GM18508 (cell line): ENCODE measurements around the gene TENM4.

Experiments used
- ATAC-seq: cut with Tn5 transposase; IDR thresholded peaks from one replicate; pipeline ENCODE4 v1.9.1; 2021; ENCODE audit warnings: moderate number of reproducible peaks; ENCODE audit not compliant: insufficient read depth, unreplicated experiment

The TENM4 gene

DNA sequence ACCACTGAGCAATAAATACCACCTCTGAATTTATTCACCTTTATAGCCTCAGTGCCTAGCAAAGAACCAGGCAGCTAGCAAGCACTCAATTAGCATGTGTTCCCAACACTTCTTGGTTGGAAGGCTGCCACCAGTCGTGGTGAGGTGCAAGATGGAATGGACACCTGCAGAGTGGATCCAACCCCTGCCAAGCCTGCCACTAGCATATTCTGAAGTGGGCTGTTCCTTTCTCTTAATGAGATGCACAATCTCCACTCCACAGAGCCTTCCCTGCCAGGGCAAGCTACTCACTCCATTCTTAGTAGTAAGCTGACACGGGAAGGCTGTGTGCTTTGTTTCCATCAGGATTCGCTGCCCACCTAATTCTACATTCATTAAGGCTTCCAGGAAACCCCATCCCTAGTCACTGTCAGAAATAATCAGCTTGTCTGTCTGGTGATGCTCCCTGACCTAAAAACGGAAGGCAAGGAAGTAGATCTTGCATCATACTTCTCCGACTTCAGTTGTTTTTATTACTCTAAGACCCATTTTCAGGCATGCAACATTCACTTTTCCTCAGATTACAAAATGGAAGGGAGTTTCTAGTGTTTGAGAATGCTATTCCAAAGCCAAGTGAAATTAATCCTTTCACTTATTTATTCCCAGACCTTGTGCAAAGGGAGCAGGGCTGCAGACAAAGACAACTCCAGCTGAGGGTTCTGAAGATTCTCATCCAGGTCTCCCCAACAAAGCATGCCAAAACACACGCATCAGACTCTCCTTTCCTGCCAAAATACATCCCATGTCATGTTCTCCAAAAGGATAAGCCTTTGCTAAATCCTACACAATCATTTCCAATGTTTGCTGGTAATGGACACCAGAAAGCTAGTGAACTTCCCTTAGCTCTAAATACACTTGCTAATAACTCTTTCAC is 128.0 kb downstream of the TENM4 start:
- no peak for ATAC-seq

DNA sequence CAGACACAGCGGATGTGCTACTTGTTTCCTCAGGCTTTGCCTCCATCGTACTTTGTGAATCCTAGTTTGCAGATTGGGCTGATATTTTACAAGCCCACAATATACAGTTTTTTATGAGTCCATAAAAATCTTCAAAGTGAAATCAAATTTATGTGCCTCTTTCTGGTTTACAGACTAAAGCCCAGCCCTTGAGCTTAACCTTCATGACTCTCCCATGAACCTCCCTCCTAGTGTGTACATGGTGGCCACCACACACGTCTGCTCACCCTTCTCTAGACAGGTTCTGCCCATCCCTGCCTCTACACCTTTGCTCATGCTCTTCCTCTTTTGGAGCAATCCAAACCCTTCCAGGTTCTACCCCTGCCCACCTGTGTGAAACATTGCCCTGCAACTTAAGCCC is 129.4 kb downstream of the TENM4 start:
- no peak for ATAC-seq

DNA sequence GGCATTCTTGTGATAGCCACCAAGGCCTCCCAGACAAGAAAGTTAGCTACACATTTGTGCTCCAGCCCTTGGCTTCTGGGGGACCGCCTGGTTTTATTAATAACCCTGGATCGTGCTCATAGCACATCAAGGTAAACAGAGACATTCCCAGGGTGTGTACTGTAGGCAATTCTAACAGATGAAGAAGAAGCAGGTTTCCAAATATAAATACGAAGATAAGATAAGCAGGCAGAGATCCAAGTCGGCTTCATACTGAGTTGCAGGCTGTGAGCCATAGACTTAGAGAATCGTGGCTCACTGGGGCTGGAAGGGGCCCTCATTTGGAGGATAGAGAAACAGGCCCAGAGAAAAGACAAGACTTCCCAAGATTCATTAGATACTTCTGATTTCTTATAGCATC is 131.4 kb downstream of the TENM4 start:
- no peak for ATAC-seq

DNA sequence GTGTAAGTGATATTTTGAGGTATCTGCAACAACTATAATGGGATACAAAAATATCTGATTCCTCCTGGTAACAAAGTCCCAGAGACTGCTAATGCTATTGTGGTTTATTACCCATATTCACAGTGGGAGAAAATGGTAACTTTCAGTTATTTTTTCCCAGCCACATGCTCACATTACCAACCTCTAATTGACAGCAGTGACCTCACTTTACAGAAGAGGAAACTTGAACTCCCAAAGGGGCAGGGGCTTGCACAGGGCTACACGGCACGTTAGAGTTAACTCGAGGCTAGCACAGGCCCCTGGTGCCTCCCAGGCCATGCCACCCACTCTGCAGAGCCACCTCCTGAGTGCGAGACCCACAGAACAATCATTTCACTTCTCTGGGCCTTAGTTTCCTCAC is 132.4 kb downstream of the TENM4 start:
- no peak for ATAC-seq

DNA sequence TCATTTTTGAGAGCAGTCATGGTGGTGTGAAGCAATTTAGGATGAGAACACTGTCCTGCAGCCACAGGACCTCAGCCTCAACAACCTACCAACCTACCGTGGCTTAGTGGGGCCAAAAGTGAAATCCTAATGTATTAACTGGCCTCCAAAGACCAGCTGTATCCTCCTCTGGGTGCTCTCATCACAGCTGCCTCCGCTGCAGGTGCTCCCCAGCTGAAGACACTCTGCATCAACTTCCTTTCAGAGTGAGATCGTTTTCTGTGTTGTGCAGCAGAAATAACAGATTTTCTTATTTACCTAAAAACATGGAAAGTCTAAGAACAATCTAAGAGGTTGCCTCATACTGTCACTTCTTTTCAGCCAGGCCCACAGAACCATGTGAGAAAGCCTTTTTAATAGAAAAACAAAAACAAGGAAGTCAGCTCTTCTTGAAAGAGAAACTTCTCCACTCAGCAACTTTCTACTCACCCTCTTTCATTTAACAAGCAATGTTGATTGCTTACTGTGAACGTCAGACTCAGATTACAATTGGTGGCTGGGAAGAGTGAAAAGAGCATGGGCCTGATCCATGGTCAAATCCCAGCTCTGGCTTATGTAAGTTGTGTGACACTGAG is 136.1 kb downstream of the TENM4 start:
- ATAC-seq = no peak

DNA sequence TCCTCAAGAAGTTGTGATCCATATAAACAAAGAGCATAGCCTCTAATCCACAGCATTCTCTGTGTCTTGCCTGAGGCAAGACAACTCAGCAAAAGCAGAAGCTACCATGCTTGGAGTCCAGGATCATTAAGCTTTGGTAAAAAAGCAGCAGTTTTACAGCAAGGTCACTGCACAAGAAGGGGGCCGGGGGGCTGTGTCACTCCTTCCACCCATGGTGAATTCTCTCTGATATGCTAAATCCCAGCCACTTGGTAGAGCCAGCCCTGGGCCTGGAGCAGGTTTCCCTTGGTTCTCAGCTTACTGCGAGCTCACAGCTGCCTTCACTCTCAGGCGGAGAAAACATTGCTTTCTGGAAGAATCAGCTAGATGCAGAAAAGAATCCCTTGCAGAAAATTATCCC is 144.7 kb downstream of the TENM4 start:
- ATAC-seq = no peak

DNA sequence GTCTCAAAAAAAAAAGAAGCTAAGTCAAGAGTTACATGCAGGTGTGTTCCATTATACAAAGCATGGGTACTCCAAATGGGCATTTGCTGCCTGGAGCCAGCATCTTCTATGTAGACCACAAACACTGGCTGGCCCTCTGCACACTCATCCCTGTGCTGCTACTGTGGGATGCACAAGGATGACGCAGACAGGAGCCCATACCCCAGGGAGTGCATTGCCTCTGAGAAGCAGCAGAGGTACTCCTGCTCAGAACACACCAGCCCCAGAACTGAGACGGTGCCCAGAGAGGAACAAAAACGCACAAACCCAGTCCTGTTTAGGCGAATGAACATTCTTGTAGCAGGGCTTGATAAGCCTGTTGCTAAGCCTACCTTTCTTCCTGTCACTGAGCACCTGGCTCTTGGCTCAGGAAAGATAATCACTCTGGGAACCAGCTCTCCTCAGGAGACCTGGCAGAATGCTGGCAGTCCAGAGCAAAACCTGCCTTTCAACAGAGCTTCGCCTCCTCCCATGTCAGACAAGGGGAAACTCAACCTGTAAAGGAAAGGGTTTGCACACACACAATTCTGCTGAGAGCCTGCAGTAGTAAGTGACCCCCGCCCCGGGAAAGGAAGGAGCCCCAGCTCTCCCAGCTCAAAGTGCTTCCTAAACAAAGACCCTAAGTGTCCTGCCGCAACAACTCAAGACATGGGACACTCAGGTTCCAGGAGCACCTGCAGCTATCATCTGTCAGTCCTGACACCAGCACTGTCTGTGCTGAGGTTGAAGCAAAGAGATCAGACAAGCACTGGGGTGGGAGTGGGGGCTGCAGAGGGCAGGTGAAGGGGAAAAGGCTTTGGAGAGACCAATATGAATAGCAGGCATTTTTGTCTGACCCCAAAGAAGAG is 145.7 kb downstream of the TENM4 start:
- ATAC-seq = no peak

DNA sequence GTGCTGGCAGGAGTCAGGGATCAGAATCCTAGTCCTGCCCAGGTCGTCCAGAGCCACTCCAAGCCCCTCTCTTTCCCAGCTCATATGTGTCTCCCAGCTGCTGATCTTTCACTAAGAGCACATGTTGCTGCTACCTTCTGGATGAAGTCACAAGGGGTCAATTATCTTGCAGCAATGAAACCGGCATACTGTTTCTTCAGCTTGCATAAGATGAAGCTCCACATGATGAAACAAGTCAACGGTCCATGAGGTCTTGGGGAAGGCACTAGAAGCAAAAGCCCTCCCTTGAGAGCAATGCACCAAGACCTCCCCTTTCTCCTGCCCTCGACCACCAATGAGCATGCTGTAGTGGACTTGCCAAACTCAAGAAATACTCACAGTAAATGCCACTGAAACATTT is 148.9 kb downstream of the TENM4 start:
- no peak for ATAC-seq

DNA sequence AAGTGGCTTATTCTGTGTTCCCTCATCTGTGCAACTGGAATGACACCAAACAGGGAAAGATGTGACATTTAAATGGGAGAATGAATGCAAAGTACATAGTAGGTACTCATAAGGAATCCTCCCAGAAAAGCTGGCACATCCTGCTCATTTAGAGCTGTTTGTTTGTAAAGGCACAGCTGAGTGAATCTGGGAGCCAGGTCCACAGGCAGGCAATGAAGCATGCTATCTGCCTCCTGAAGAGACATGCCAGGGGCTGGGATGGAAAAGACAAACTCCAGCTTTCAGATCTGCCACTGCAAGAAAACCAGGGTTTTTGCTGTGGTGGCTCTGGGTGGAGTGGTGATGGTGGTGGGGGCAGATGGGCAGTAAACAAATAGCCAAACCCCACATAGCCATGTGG is 150.1 kb downstream of the TENM4 start:
- no peak for ATAC-seq

DNA sequence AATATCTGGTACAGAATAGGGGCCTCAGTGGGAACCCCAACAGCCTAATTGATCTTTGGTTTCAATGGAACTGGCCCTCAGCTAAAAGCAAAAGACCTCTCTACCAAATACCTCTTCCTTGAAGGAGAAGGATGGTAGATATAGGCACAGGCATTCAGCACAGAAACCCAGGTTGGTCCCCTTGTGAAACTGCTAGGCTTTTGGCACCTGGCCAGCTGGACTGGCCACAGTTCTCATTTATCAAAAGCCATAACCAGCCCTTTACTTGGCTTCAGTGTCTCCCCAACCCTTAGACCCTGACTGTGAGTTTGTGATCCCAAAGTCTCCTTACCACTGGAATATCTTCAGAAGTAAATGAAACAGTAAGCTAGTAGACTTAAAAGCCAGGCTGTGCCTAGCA is 152.9 kb downstream of the TENM4 start:
- no peak for ATAC-seq

DNA sequence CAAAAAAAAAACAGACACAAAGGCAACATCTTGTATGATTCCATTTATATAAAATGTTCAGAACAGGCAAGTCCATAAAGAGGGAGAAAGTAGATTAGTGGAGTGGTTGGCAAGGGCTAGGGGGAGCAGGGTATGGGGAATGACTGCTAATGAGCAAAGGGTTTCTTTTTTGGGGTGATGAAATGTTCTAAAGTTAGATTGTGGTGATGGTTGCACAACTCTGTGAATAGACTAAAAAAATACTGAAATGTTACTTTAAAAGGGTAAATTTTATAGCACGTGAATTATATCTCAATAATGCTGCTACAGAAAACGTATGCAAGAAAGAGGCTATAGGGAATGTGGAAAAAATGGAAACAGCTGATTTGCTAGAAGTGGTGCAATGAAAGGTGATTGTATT is 155.1 kb downstream of the TENM4 start:
- no peak for ATAC-seq

DNA sequence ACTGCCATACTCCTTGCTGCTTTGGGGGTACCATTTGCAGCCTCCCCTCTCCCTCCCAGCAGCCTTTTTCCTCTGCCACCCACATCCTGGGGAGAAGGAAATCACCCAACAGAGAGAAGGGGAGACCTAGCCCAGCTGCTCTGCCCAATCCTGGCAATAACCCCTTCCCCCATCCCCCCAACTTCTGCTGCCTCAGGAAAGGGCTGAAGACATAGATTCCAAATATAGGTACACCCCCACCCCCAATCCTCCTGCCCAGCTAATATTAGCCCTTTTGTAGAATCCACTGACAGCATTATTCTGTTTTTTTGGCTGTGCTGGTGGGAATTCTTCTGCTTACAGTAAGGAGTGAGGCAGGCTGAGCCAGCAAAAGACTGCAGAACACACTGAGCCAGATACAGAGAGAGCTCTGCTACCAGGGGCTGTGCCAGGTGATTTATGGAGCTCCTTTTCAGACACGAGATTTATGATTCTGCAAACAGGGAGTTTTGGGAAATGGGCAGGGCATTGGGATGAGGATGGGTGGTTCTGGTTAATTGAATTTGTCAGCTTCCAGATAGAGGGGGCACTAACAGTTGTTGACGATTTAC is 164.0 kb downstream of the TENM4 start:
- ATAC-seq = no peak

DNA sequence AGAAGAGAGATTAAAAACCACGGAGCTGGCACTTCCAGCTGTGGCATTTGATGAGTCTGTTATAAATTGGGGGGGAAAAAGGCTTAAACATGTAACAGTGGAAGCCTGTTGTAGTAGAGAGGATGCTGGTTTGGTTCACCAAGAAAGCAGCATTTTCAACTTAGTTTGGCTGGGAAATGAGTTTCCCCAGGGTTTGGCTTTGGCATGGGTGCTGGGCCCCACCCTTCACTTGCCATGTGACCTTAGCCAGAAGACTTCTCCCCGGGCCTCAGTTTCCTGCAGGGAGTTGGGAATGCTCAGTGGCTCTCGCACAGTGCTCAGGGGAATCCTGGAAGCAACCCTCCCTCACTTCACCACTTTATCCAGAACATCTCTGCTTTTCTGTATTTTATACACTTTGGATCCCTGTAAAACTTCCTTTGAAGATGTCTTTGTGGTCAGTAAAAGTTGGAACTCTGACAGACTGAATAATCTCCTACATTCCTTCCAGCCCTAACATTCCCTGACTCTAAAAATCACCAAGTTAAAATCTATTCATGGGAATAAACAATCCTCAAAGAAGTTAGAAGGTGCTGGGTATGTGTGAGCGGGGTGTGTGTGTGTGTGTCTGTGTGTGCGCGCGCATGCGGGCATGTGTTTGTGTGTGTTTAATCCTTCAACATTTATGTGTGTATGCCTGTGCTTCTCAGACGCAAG is 166.0 kb downstream of the TENM4 start:
- ATAC-seq = no peak

DNA sequence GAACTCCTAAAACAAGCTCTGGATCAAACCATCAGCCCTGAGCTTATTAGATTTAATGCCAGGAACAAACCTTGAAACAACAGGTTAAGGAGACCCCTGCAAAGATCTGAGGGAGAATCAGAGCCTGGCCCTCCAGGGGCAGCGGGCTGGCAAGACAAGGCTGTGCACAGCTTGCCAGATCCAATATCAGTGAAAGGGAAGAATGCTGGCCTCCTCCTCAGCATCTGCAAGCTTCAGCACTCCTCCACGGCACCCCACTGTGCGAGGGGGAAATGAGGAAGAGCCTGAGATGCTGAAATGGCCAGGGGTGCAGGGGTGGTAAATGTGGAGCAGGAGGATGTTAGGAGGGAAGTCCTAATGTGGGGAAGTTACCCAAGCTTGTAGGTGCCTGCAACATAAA is 167.0 kb downstream of the TENM4 start:
- no peak for ATAC-seq

DNA sequence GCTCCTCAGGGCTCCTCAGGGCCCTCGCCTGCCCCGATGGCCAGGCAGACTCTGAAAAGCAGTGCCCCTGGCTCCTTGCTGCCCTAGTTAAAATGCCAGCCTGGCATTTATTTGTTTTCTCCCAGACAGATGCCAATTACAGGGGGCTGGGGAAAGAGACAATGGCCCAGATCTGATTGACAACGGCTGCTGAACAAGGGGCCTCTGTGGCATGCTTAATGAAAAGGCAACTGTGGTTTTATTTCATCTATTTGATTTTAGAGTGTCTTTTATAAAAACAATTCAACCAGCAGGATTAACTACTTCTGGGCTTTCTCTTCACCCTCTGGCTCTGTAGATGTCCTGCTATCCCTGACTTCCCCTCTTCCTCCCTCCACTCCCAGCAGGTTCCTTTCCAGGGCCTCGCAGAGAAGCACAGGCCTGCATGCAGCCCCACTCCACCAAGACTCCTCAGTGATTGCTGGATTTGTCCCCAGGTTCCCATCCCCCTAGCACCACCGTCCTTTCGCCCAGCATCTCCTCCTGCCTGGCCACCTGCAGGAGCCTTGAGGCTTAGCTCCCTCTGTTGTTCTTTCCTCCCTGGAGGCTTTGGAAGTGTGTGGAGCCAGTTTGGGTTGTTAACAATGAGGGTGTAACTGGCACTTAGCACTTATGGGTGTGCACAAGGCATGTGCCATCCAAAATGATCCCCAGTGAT is 171.1 kb downstream of the TENM4 start:
- no peak for ATAC-seq

DNA sequence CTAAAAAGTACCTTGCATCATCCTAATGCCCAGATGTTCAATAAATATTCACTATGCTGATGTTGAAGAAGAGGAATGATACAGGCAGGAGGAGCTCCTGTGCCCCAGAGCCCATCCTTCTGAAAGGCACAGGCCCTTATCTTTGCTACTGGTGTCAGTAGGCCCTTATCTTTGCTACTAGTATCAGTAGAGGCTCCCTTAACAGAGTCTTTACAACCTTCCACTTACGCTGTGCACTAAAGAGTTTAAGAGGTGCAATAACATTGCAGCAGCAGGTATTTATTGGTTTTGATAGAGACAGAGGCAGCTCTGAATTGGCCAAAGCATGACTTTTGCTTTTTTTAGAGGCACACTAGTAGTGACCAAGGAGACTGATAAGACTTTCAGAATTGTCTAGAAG is 174.4 kb downstream of the TENM4 start:
- no peak for ATAC-seq

DNA sequence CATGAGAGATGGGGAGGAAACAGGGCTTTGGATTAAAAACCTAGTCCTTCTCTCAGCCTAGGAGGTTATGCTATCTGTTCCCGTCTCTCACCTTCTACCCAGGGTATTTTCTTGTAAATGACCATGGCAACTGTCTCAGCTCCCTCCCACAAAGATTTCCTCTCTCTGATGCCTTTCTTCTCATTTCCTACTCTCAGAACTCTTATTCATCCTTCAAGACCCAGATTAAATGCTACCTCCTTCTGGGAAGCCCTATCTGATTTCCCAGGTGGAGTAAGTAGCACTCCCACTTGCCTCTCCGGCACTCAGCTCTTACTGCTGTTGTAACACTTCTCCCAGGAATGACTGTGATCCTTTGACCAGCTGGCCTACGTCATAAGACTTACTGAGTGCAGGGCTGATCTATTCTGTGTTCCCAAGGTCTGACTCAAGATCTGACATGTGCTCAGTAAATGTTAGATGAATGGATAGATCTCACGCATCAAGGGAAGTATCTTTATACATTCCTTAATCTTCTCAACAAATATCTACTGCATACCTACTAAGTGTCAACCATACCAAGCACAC is 175.0 kb downstream of the TENM4 start:
- no peak for ATAC-seq

DNA sequence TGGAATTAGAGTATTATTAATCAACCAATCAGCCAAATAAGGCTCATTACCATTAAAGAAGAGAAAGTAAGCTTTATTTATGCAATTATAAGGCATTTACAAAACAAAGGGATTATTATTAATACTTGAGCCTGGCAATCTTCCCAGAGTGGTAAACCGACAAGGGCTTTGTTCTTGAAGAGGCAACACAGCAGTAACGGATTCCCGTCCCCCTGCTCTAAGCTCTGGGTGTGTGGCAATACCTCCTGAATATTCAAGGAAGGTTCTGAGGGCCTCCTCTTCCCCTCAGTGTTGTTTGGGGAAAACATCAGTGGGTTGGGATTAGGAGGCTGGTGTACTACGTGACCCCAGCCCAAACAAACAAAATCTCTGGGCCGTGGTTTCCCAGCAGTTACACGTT is 176.5 kb downstream of the TENM4 start:
- ATAC-seq = no peak

DNA sequence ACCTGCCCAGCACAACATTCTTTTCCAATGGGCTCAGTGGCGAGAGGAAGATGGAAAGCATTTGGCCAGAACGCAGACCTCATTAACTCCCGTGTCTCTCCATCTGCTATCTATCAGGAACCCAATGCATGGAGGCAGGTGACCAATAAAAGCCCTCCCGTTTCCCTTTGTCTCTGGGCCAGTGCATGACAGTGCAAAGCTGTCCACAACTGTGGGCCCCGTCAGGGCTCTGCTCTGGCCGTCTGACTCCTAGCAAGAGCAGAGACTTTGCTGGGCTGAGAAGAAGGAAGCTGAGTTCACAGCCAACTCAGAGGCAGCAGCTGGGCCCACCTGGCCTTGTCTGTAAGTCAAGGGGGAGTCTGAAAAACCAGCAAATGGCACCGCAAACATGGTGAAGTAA is 177.8 kb downstream of the TENM4 start:
- no peak for ATAC-seq
